ENCODE results near the gene PHACTR3.
"Not testable (repeated sequence)": the region's sequence is repeated elsewhere in the genome, so short reads cannot be mapped to it uniquely, and the experiment has no call there.

Gene PHACTR3

GRCh38 chr20:59603781-59604541, at the start of gene PHACTR3:
TSS of gene PHACTR3 (plus strand) at chr20:59604540. CDS start at chr20:59605015, 475 bp downstream.
- no peak for DNase-seq

- DNase-seq: not testable (repeated sequence)
Observed at GRCh38 chr20:59557733-59558529, 46.4 kb upstream of the PHACTR3 start.

GRCh38 chr20:59559024-59559817, 45.1 kb upstream of the PHACTR3 start:
- no peak for DNase-seq

GRCh38 chr20:59559863-59560262, 44.5 kb upstream of the PHACTR3 start:
- DNase-seq: no peak

GRCh38 chr20:59560588-59561227, 43.6 kb upstream of the PHACTR3 start:
- DNase-seq: no peak

- DNase-seq: no peak
Observed at GRCh38 chr20:59561228-59561605, 43.1 kb upstream of the PHACTR3 start.

GRCh38 chr20:59561614-59562277, 42.6 kb upstream of the PHACTR3 start:
- DNase-seq: no peak

GRCh38 chr20:59564171-59564570, 40.2 kb upstream of the PHACTR3 start:
- DNase-seq: no peak

GRCh38 chr20:59564943-59565342, 39.4 kb upstream of the PHACTR3 start:
- DNase-seq: no peak

- DNase-seq: no peak
Observed at GRCh38 chr20:59565768-59566461, 38.4 kb upstream of the PHACTR3 start.

GRCh38 chr20:59566631-59567524, 37.5 kb upstream of the PHACTR3 start:
- no peak for DNase-seq

GRCh38 chr20:59567585-59568508, 36.5 kb upstream of the PHACTR3 start:
- no peak for DNase-seq

- no peak for DNase-seq
Observed at GRCh38 chr20:59568509-59569024, 35.8 kb upstream of the PHACTR3 start.

GRCh38 chr20:59569305-59569704, 35.0 kb upstream of the PHACTR3 start:
- no peak for DNase-seq

- no peak for DNase-seq
Observed at GRCh38 chr20:59571151-59571550, 33.2 kb upstream of the PHACTR3 start.

GRCh38 chr20:59571551-59572314, 32.6 kb upstream of the PHACTR3 start:
- DNase-seq: no peak

GRCh38 chr20:59572515-59572914, 31.8 kb upstream of the PHACTR3 start:
- no peak for DNase-seq

- no peak for DNase-seq
Observed at GRCh38 chr20:59573837-59574236, 30.5 kb upstream of the PHACTR3 start.
